Muscle of leg (tissue), 11 donors: ENCODE results near the gene ANAPC4. TPM values are rescaled to one million over a fixed set of nuclear protein-coding genes. Genes with fewer than 3 reads are reported as not detected.
A peak's percentile ranks its signal among the peaks of the same experiment; 100 is the strongest.

Experiments used
- DNase-seq: peaks from one replicate; pipeline ENCODE4 v3.0.0; 2013
- H3K27ac ChIP-seq: one replicate; pipeline ENCODE4 v1.5.1; 2013; ENCODE audit warnings: mild to moderate bottlenecking, low read length, control low read depth
- H3K27me3 ChIP-seq: one replicate; pipeline ENCODE4 v1.6.1; 2013; ENCODE audit warnings: low read length; ENCODE audit not compliant: control insufficient read depth, insufficient read depth
- H3K36me3 ChIP-seq: one replicate; pipeline ENCODE4 v1.6.1; 2013; ENCODE audit warnings: low read length; ENCODE audit not compliant: control insufficient read depth, insufficient read depth
- H3K4me1 ChIP-seq: one replicate; pipeline ENCODE4 v1.6.1; 2013; ENCODE audit warnings: low read length; ENCODE audit not compliant: control insufficient read depth, insufficient read depth
- H3K4me3 ChIP-seq: one replicate; pipeline ENCODE4 v1.5.1; 2013; ENCODE audit warnings: low read length, control low read depth
- H3K9me3 ChIP-seq: replicated peaks from 2 replicates; pipeline ENCODE4 v1.6.1; 2013; ENCODE audit warnings: low read depth, low read length; ENCODE audit not compliant: control insufficient read depth
- WGBS: methylation state at CpG from one replicate; pipeline ENCODE4 v1.1.5; 2013; ENCODE audit warnings: missing lambda C conversion rate; ENCODE audit not compliant: insufficient coverage; 5-methylcytosine and 5-hydroxymethylcytosine counted together
- polyA plus RNA-seq, 8 donors: library from polyadenylated mRNA; unstranded; fragments of 120-200 nt; gene quantifications; one replicate each; pipeline versions ENCODE4 v1.2.1 to v1.2.3, GENCODE V29; 2013; ENCODE audit warnings: inconsistent platforms in 1 of 8, low replicate concordance in 1 of 8; ENCODE audit not compliant: insufficient read length in 8 of 8, insufficient read depth in 1 of 8
- total RNA-seq: library from RNA; stranded (reverse); fragments of 120-200 nt; gene quantifications from one replicate; pipeline ENCODE4 v1.2.4, GENCODE V29; 2013

Gene ANAPC4
- total and polyA plus RNA-seq, 9 donors: 17.2 to 32.6 (median 22.7) TPM

DNA sequence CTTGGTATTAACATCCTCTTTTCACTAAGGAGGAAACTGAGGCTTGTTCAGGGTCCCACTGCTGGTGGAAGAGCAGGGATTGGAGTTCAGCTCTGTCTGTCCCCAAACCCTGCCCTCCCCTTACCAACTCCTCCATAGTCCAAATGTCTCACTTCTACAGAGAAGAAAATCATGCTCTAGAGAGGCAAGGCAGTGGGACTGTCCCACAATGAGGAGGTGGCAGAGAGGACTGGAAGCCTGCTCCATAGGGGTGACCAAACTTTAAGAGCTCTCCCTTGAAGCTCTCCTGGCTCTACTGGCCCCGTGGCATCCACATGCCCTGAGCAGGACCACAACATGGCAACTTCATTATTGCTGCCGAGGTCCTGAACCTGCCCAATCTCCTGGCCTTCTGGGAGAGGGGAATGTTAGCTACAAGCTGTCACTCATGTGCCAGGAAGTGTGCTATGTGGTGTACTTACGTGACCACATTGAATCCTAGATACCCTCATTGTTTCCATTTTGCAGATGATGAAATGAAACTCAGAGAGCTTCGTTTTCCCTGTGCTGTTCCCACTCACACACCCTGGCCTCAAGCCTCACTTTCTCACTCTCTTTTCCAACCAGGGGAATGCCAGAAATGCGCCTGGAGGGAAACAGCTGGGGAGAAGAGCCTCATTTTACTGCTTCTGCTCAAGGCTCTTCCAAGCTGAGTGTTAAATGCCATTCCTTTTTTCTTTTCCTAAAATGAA lies 71.5 kb downstream of the ANAPC4 start:
- H3K9me3 ChIP-seq: no peaks in the 10 kb centered on the region
- DNase-seq: peak; percentile 91
- no peak overlapping the region for H3K27ac ChIP-seq
- H3K4me1 ChIP-seq: peaks cover 24% of the 10 kb centered on the region
- 57% methylated on average over 1 of the region's 5 CpGs for WGBS
- no peaks in the 10 kb centered on the region for H3K27me3 ChIP-seq
- H3K36me3 ChIP-seq: no peaks in the 10 kb centered on the region
- no peak overlapping the region for H3K4me3 ChIP-seq

DNA sequence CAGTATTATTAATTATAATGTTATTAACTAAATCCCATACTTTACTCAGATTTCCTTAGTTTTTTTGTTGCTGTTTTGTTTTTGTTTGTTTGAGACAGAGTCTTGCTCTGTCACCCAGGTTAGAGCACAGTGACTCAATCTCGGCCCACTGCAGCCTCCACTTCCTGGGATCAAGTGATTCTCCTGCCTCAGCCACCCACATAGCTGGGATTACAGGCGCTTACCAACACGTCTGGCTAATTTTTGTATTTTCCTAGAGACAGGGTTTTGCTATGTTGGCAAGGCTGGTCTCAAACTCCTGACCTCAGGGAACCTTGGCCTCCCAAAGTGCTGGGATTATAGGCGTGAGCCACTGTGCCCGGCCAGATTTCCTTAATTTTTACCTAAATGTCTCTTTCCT lies 72.2 kb downstream of the ANAPC4 start:
- no peak overlapping the region for H3K27ac ChIP-seq

DNA sequence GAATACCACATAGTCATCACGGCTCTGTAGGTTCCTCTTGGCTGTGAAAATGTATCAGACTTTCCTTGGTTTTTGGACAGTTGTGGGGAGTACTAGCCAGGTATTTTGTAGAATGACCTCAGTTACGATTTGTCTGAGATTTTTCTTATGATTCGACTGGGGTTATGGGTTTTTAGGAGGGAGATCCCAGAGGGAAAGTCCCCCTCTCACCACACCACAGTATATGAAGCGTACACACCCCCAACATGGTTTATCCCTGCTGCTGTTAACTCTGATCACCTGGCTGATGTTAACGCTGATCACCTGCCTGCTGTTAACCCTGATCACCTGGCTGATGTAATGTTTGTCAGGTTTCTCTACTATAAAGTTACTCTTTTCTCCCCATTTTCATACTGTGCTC lies 72.6 kb downstream of the ANAPC4 start:
- Histone ChIP-seq H3K36me3 (no peaks in the 10 kb centered on the region), H3K27ac (no peak overlapping the region), H3K4me3 (no peak overlapping the region), H3K9me3 (no peaks in the 10 kb centered on the region), H3K27me3 (no peaks in the 10 kb centered on the region), H3K4me1 (peaks cover 27% of the 10 kb centered on the region)
- WGBS: no CpG with 5 or more reads among the region's 5 CpGs
- no peak for DNase-seq

More for the DNA sequence above, 72.2 kb downstream of the ANAPC4 start:
- Histone ChIP-seq H3K9me3 (no peaks in the 10 kb centered on the region), H3K4me3 (no peak overlapping the region), H3K36me3 (no peaks in the 10 kb centered on the region), H3K4me1 (peaks cover 24% of the 10 kb centered on the region), H3K27me3 (no peaks in the 10 kb centered on the region)
- DNase-seq: no peak
- 63% methylated on average over 1 of the region's 5 CpGs for WGBS

DNA sequence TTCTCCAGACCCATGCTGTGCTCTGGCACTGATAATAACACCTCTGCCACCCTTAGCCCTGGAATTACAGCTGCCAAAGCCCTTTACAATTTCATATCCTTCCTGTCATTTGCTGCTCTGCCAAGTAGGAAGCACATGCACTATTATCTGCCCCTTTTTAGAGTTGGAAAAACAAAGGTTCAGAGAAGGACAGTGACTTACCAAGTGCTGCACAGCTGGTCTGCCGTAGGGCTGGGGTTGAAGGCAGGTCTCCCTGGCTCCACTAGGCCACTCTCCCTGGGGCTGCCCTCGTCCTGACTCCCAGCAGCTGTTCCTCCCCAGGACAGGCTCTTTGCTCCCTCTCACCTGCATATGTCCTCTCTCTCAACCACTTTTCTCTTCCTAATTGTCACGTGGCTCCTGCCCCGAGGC lies 73.4 kb downstream of the ANAPC4 start:
- Histone ChIP-seq H3K27me3 (no peaks in the 10 kb centered on the region), H3K36me3 (no peaks in the 10 kb centered on the region), H3K9me3 (no peaks in the 10 kb centered on the region), H3K27ac (no peak overlapping the region), H3K4me1 (peaks cover 27% of the 10 kb centered on the region), H3K4me3 (no peak overlapping the region)
- WGBS: 63% methylated on average over 4 of the region's 4 CpGs
- DNase-seq: no peak

DNA sequence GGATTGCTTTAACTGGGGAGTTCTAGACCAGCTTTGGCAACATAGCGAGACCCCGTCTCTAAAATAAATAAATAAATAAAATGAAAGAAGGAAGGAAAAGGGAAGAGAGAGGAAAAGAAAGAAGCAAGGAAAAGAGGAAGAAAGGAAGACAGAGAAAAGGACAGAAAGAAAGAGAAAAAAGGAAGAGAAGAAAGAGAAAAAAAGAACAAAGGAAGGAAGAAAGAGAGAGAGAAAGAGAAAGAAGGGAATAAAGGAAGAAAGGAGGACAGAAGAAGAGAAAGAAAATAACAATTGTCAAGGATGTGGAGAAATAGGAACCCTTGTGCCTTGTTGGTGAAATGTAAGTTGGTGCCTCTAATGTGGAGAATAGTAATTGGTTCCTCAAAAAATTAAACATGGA lies 74.6 kb downstream of the ANAPC4 start:
- no peak for DNase-seq
- Histone ChIP-seq H3K27me3 (no peaks in the 10 kb centered on the region), H3K36me3 (no peaks in the 10 kb centered on the region), H3K4me3 (no peak overlapping the region), H3K9me3 (no peaks in the 10 kb centered on the region), H3K4me1 (peaks cover 24% of the 10 kb centered on the region), H3K27ac (no peak overlapping the region)
- WGBS: no CpG with 5 or more reads among the region's 2 CpGs

DNA sequence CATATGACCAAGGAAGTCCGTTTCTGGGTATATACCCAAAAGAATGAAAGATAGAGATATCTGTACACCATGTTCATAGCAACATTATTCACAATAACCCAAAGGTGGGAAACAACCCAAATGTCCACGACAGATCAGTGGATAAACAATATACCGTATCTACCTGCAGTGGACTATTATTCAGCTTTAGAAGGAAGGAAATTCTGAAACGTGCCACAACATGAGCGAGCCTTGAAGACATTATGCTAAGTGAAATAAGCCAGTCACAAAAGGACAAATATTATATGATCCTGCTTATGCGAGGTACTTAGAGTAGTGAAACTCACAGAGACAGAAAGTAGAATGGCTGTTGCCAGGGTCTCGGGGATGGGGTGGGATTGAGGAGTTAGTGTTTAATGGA lies 75.0 kb downstream of the ANAPC4 start:
- Histone ChIP-seq H3K36me3 (no peaks in the 10 kb centered on the region), H3K4me3 (no peak overlapping the region), H3K4me1 (peaks cover 23% of the 10 kb centered on the region), H3K27ac (no peak overlapping the region), H3K27me3 (no peaks in the 10 kb centered on the region), H3K9me3 (no peaks in the 10 kb centered on the region)
- 96% methylated on average over 3 of the region's 7 CpGs for WGBS
- DNase-seq: no peak

DNA sequence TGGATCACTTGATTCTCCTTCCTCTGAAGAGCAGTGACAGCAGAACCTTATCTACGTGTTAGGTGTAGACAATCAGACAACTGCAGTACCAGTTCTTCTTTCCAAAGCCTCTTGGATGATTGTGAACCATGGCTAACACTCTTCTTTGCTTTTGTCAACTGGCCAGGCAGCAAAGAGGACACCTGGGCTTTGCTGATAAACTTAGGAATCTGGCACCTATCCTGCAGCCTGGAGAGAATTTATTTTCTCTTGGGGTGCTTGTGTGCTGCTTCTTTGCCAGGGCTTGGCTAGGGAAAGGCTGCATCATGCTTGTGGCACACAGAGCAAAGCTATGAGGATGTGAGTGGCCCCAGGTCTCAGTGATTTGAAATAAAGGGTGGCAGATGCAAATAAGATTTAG lies 77.4 kb downstream of the ANAPC4 start:
- no peak overlapping the region for H3K4me3 ChIP-seq
- WGBS: 83% methylated on average over 1 of the region's 1 CpG
- peaks cover 9% of the 10 kb centered on the region for H3K4me1 ChIP-seq
- H3K9me3 ChIP-seq: no peaks in the 10 kb centered on the region
- DNase-seq: no peak
- H3K27me3 ChIP-seq: no peaks in the 10 kb centered on the region
- no peaks in the 10 kb centered on the region for H3K36me3 ChIP-seq
- no peak overlapping the region for H3K27ac ChIP-seq

DNA sequence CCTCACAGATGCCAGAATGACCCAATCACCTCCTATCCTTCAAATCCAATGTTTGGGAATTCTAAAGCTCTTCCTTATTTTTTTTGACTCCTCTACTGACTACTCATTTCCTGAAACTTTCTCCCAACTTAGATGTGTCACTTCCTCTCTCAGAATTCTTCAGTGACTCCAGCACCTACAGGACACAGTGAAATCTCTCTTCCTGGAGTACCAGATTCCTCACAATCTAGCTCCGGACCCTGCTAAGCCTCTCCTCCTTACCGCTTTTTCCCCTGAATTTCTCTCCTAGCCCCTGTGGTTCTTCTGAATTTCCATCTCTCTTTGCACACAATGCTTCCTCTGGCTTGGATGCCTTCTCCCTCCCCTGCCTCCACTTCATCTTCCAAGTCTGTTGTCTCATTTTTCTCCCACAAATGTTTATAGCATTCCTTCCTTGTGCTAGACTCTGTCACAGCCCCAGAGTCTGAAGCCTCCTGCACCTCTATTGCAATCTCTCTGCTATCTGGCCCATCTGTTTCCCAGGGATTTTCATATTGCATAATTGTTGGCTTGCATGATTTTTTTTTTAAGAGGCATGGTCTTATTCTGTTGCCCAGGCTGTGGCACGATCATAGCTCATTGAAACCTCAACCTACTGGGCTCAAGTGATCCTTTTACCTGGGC lies 80.1 kb downstream of the ANAPC4 start:
- DNase-seq: no peak
- Histone ChIP-seq H3K4me3 (no peak overlapping the region), H3K27me3 (no peaks in the 10 kb centered on the region), H3K4me1 (peaks cover 3% of the 10 kb centered on the region), H3K27ac (no peak overlapping the region), H3K36me3 (no peaks in the 10 kb centered on the region), H3K9me3 (no peaks in the 10 kb centered on the region)
- WGBS: 57% methylated on average over 3 of the region's 3 CpGs

DNA sequence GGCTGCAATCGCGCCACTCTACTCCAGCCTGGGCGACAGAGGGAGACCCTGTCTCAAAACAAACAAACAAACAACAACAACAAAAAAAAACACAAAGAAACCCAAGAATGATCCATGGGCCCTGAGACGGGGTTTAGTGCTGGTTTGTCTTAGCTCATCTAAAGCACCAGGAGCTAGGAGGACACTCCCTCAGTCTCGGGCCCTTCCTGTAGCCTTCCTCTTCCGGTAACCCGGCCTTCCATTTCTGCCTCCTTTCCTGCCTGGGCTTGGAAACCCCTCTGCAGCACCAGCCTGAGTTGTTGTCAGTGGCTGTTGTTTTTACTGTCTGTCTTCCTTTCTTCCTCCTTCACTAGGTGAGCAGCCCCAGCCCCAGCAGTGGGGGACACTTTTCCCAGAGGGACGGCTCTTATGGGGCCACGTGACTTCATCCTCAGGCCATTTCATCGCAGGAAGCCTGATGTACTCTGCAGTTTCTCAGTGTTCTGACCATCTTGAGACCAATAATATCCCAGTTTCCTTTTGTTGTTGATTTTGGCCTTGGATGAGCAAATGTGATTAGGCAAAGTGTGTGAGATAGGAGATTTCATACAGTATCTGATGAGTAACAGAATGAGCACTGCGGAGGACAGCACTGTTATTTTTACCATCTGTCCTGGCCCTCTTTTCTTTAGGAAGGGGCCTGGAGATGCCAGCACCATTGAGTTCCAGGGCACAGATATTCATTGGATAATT lies 90.1 kb downstream of the ANAPC4 start:
- H3K4me3 ChIP-seq: no peak overlapping the region
- H3K36me3 ChIP-seq: no peaks in the 10 kb centered on the region
- H3K27me3 ChIP-seq: no peaks in the 10 kb centered on the region
- no peak for DNase-seq
- H3K4me1 ChIP-seq: no peaks in the 10 kb centered on the region
- H3K9me3 ChIP-seq: peaks cover 4% of the 10 kb centered on the region
- 83% methylated on average over 6 of the region's 11 CpGs for WGBS
- H3K27ac ChIP-seq: no peak overlapping the region

DNA sequence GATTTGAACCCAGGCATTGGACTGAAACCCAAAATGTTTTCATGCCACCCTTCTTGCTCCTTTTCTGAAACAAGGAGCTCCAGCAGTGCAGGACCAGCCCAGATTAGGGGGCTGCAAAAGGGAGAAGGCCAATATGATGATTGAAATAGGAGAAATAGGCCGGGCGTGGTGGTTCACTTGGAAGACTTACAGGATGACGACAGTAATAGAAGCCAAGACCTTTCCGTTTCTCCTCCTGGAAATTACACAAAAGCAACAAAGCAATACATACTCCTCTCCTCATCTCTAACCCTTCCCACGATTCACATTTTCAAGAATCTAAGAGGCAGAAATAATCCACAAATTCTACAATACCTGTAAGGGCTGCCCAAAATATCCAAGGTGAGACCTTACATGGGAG lies 90.8 kb downstream of the ANAPC4 start:
- no peak for DNase-seq
- no peaks in the 10 kb centered on the region for H3K4me1 ChIP-seq
- no peaks in the 10 kb centered on the region for H3K36me3 ChIP-seq
- H3K4me3 ChIP-seq: no peak overlapping the region
- 67% methylated on average over 1 of the region's 5 CpGs for WGBS
- peaks cover 4% of the 10 kb centered on the region for H3K9me3 ChIP-seq
- no peaks in the 10 kb centered on the region for H3K27me3 ChIP-seq
- no peak overlapping the region for H3K27ac ChIP-seq
